ENCODE data around the gene PTPRT. TPM values are rescaled to one million over a fixed set of nuclear protein-coding genes. Genes with fewer than 3 reads are reported as not detected.

PTPRT gene
- total and polyA plus RNA-seq, 10 of the 15 experiments (the other 5 are each of a cell fraction or from before 2014, with no cell fraction given), result not detected

- no peak overlapping the region for H3K27ac ChIP-seq (ENCODE audit: control insufficient read depth, insufficient read depth)
- no peak overlapping the region for H3K4me3 ChIP-seq
- no peaks in the 10 kb centered on the region for H4K20me1 ChIP-seq (ENCODE audit: control insufficient read depth, insufficient read depth)
- no peak overlapping the region for H3K9ac ChIP-seq (ENCODE audit: control insufficient read depth, insufficient read depth, low read length)
- ChIA-PET SMC1A (ENCODE audit: uncharacterized antibody, unreplicated experiment) (no interaction called here), CTCF (no interaction called here), RAD21 (ENCODE audit: unreplicated experiment) (no interaction called here), POLR2A (no interaction called here)
- DNase-seq (ENCODE audit: low read depth, low spot score) (no peak), FAIRE-seq (no peak), ATAC-seq (no peak)
- in situ Hi-C loops (cut with MboI), result no loop called here
- H3K79me2 ChIP-seq (ENCODE audit: control insufficient read depth, insufficient read depth, low read length), result no peaks in the 10 kb centered on the region
- H2AFZ ChIP-seq (ENCODE audit: control insufficient read depth, low read depth, low read length), result no peak overlapping the region
- no peaks in the 10 kb centered on the region; a peak in 1 of 4 replicates for H3K27me3 ChIP-seq (replicated peaks in 1 of 2; ENCODE audit: control insufficient read depth in 2 of 2, insufficient read depth in 2 of 2, low read length in 1 of 2)
- no peak overlapping the region for H3K4me2 ChIP-seq (ENCODE audit: control insufficient read depth, insufficient read depth)
- H3K36me3 ChIP-seq (ENCODE audit: control insufficient read depth in 2 of 2, insufficient read depth in 2 of 2, low read length in 1 of 2), result no peaks in the 10 kb centered on the region
- H3K9me3 ChIP-seq (replicated peaks; ENCODE audit: control insufficient read depth, insufficient read depth, low read length), result no peaks in the 10 kb centered on the region
- TF ChIP-seq NR2F1 (conservative IDR thresholded peaks at IDR 0.05) (no peak), ATF7 (IDR thresholded peaks at IDR 0.05; ENCODE audit: low read depth) (no peak), RELA (IDR thresholded peaks at IDR 0.05; ENCODE audit: borderline replicate concordance, partially characterized antibody) (no peak), SUZ12 (IDR thresholded peaks at IDR 0.05; ENCODE audit: unreplicated experiment) (no peak), POLR2AphosphoS5 (IDR thresholded peaks at IDR 0.05; ENCODE audit: low read length) (no peak), BCL11A (IDR thresholded peaks at IDR 0.05; ENCODE audit: low read depth, low read length) (no peak), WRNIP1 (IDR thresholded peaks at IDR 0.05; ENCODE audit: borderline replicate concordance, low read depth, low read length) (no peak), CHD2 (IDR thresholded peaks at IDR 0.05; ENCODE audit: borderline replicate concordance, low read depth, low read length) (no peak), NFYB (IDR thresholded peaks at IDR 0.05; ENCODE audit: insufficient read depth, low read depth, low read length) (no peak)
- intact Hi-C loops (cut with micrococcal nuclease; ENCODE audit: unreplicated experiment), result no loop called here
- 22% methylated on average over 6 of the region's 6 CpGs for whole genome bisulfite sequencing (ENCODE audit: insufficient coverage, insufficient replicate concordance, low lambda C conversion rate, missing lambda C conversion rate)
- no peaks in the 10 kb centered on the region for H3K4me1 ChIP-seq (ENCODE audit: control insufficient read depth, insufficient read depth, low read length)
- no TSS peak for BruUV-seq (replicated peaks)
Observed at GRCh38 chr20:43037605-43038309, 151.9 kb downstream of the PTPRT start.
